GM18511 (cell line): ENCODE data around the gene SERPINE1.

ENCODE experiments used
- ATAC-seq: cut with Tn5 transposase; IDR thresholded peaks from one replicate; pipeline ENCODE4 v1.9.1; 2021; ENCODE audit warnings: mild to moderate bottlenecking, moderate library complexity; ENCODE audit not compliant: unreplicated experiment

The SERPINE1 gene

DNA sequence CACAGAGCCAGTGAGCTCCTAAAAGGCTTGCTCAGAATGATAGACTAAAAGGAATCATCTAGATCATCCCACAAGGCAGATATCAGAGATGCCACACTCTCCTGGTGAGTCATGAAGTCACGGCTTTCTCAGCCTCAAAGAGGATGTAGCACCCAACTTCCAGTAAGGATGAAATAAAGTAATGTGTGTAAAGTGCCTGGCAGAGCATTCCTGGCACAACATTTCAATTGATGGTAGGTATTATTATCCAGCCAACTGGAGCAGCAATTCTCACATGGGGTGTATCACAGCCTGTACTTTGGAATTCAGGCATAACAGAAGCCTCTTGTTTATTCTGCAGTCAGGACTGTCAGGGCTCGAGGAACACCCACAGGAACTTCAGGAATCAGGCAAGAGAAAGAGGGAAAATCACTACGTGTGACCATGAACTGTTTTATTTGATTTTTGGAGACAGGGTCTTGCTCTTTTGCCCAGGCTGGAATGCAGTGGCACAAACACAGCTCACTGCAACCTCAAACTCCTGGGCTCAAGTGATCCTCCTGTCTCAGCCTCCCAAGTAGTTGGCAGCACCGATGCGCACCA is 58.4 kb downstream of the SERPINE1 start:
- no peak for ATAC-seq

DNA sequence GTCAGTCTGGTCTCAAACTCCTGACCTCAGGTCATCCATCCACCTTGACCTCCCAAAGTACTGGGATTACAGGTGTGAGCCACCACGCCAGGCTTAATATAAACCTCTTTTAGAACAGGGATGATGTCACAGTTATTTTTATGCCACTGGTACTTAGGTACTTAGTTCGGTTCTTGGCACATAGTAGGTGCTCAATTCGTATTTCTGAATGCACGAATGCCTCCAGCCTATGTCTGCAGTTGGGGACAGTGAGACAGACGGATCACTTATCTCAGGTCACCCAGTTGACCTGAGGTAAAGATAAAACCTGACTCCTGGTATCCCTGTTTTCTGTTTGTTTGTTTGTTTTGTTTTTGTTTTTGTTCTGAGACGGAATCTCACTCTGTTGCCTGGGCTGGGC is 59.3 kb downstream of the SERPINE1 start:
- ATAC-seq, result no peak

DNA sequence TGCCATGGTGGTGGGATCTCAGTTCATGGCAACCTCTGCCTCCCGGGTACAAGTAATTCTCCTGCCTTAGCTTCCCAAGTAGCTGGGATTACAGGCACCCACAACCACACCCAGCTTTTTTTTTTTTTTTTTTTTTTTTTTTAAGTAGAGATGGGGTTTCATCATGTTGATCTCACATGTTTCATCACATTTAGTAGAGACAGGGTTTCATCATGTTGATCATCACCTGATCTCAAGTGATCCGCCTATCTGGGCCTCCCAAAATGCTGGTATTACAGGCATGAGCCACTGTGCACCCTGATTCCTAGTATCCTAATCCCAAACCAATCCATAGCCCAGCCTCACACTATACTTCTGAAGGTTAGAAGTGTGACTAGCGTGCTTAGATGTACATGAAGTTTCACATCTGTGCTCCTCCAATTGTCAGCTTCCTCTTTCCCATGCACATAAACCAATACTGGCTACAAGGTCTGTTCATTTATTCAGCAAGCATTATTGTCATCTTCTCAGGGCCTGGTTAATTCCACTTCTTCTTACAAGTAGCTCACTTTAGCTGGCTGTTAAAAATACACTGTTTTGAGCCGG is 60.0 kb downstream of the SERPINE1 start:
- no peak for ATAC-seq
